NCI-H82 (cell line): ENCODE results near the gene DDX28.
"Not testable (repeated sequence)": the region's sequence is repeated elsewhere in the genome, so short reads cannot be mapped to it uniquely, and the experiment has no call there.

Source experiments
- DNase-seq: peaks from one replicate; lab custom pipeline; 2025; lab: John Stamatoyannopoulos, UW

DDX28 gene

DNA sequence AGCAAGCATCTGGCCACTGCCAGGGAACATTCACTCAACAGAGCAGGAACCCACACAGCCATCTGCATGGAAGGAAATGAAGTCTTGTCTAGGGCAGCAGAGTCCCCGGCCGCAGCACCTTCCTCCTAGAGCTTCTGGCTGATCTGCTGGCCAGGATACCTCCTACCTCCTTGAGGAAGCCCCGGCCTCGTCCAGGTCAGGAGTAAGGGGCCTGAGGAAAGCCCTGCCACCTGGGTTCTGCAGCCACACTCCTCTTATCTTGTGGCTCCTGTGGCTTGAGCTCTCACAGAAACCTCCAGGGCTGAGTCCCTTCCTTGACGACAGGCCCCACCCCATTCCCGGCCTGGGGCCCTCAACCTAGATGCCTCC, 29.0 kb downstream of the DDX28 start:
- DNase-seq: not testable (repeated sequence)

DNA sequence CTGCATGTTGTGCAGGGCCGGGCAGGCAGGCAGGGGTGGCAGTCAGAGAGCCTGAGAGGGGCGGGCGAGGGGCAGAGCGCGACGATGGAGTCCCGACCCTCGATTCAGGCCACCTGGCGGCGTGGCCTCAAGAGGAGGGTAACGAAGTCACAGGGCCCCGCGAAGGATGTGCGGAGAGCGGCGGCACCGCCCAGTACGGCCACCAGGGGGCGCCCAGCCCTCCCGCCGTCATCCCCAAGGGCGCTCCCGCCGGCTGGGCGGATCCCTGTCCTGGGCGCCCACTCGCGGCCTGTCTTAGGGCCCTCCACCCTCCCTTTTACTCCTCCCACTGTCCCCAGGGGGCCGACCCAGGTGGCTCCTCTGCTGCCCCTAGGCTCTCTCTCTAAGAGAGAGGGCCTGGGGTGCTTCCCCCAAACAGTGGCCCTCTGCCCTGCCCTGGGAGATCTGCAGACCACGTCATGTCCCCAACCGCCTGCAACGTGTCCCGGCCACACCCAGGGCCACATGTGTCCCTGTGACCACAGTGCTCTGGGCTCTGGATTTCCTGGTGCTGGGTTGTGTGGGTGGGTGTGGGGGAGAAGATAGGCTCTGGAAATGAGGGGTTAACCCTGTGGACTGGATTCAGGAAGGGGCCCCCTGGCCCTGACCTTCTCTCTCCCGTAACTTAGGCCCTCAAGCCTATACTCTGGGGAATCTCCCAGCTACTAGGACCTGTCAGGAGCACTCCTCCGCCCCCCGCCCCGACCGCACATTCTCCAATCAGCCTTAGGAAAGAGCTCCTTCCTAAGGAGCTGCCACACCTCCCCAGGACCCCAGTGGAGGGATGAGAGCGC, 29.6 kb downstream of the DDX28 start:
- DNase-seq: peak; percentile 85

- no peak for DNase-seq
Observed at GRCh38 chr16:67992661-67993206, 30.3 kb downstream of the DDX28 start.

DNA sequence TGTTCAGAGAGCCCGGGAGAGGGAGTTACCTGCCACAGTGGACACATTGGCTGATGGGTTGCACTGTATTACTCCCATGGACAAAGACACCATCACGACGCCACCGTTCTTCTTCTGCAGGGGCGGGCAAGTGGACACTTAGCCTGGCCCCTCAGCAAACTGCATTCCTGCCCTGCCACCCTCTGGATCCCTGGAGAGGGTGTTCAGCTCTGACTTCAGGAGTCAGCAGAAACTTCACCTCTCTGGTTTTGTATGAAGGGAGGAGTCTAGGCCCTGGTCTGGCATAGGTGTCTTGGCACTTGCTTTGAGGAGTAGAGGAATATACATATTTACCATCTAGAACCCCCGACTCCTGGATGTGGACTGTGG, 33.0 kb downstream of the DDX28 start:
- DNase-seq: no peak

- no peak for DNase-seq
Observed at GRCh38 chr16:67989322-67990017, 33.6 kb downstream of the DDX28 start.

DNA sequence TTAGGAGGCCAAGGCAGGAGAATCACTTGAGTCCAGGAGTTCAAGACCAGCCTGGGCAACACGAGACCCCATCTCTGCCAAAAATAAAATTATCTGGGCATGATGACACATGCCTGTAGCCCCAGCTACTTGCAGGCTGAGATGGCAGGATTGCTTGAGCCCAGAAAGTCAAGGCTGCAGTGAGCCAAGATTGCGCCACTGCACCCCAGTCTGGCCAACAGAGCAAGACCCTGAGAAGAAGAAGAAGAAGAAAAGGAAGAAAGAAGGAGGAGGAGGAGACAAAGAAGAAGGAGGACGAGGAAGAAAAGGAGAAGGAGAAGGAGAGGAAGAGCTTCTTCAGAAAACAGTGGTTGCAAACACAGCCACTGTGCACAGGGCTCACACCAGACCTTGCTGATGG, 34.4 kb downstream of the DDX28 start:
- DNase-seq: no peak

DNA sequence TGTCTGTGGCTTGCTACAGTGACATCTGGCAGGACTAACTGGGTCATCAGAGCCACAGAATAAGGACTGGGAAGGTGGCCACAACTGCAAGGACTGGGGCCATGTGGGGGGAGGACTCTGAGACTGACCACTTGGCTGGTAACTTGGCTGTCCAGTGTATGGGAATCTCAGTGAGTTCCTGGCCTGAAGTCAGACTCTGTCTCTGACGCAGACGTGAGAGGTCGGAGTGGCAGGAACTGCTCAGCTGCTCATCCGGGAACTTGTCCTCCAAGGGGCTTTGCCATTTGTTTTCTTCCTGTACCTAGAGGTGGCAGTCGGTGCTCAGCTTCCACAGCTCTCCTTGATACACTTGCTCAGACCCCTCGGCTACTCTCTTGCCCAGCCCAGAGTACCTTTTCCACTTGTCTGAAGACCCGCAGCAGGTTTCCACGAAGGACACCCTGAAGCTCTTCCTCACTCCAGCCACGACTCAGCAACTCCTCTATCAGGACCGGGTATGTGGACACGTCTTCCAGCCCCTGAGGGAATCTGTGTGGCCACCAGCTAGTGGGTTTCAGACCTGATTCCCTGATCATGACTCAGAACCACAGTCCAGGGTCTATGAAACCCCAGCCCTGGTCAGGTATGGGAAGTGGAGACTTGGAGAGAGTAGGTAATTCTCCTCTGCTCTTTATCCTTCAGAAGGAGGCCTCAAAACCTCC, 35.4 kb downstream of the DDX28 start:
- no peak for DNase-seq

DNA sequence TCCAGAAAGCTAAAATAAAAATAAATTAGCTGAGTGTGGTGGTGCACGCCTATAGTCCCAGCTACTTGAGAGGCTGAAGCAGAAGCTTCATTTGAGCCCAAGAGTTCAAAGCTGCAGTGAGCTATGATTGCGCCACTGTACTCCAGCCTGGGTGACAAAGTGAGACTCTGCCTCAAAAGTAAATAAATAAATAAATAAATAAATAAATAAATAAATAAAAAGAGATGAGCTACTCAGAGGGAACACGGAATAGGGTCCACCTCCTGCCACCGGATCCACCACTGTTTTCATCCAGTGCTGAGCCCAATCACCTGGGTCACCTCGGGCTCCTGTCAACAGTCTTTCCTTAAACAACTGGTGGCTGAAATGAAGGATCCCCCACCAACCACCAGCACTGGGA, 36.1 kb downstream of the DDX28 start:
- DNase-seq: no peak

- DNase-seq: no peak
Observed at GRCh38 chr16:67982011-67982696, 40.9 kb downstream of the DDX28 start.

DNA sequence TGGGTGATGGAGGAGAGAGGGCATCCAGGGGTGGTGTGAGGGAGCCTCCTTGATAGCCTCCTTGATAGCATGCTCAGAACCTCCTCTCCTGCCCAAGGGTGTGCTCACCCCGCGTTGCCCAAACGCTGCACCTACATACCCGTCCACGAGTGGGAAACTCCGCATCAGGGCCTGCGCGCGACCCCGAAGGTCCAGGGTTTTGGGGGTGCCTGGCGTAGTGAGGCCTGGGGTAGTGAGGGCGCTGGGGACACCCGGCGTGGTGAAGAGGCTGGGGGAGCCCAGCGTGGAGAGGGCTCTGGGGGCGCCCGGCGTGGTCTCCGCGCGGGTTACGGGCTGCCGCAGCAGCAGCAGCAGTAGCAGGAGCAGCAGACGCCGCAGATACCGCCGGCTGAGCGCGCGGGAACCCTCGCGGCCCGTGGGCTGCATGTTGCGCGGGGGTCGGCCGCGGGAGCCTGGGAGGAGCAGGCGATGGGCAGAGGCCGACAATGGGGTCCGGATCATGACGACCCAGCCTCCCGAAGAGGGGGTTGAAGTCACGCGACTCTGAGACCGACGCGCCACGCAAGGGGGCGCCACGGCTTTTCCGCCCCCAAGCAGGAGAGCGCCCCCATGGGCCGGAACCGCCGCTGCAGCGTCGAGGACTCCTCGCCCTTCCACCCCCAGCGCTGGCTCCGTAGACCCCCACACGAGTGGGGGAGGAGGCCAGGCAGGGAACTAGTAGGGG, 42.9 kb downstream of the DDX28 start, which contains the start of gene DPEP3:
Gene DPEP3 (minus strand): TSS at position 545 of the 724 bp plus-strand sequence. CDS start 119 bp downstream, at position 426.
- no peak for DNase-seq

- DNase-seq: no peak
Observed at GRCh38 chr16:67977469-67978227, 45.4 kb downstream of the DDX28 start.

- DNase-seq: no peak
Observed at GRCh38 chr16:67977005-67977404, 46.0 kb downstream of the DDX28 start.

DNA sequence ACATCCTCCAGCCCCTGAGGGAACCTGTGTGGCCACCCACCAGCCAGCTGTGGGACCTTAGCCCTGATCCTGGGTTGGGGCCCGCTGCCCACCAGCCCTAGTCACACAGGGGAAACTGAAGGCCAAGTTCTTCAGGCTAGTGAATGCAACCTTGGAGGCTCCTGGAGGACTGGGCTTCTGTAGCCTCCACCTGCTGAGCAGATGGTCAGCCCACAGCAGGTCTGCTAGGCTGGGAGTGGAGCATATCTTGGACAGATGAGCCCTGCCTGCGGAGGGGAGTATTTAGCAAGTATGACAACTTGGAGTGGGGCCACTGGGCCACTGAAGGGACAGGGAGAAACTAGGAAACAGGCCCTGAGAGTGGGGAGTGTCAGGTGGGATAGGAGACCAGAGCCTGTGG, 46.8 kb downstream of the DDX28 start:
- DNase-seq: no peak

DNA sequence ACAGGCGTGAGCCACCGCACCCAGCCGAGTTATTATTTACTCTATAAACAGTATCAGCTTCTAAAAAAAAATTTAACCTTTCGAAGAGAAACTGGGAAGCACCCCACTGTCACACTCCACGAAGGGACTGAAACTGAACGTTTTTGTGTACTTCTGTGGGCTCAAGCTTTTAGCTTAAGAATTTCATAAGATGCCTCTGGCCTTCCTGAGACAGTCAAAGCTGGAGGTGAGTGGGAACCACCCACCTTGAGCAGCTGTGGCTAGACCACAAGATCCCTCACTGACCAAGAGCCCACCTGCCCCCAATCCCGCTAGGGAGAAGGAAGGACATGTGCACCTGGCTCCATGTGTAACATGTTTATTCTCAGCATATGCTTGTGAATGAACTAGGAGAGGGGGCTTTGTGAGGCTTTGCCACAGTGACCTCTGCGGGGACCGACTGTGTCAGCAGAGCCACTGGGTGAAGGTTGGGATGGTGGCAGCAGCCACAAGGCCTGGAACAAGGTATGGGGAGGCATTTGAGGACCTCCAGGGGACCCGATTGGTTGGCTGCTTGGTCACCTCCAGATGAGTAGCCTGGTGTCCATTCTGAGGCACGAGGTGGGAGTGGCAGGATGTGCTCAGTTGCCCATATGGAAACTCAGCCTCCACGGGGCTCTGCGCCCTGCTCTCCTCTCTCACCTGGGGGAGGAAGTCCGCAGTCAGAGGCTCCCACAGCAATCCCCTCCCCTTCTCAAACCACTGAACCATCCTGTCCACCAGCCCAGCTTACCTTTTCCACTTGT, 47.5 kb downstream of the DDX28 start:
- DNase-seq: no peak

DNA sequence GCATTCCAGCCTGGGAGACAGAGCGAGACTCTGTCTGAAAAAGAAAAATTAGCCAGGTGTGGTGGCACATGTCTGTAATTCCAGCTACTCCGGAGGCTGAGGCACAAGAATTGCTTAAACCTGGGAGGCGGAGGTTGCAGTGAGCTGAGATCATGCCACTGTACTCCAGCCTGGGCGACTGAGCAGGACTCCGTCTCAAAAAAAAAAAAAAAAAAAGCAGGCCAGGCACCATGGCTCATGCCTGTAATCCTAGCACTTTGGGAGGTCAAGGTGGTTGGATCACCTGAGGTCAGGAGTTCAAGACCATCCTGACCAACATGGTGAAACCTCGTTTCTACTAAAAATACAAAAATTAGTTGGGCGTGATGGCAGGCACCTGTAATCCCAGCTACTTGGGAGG, 50.7 kb downstream of the DDX28 start:
- not testable (repeated sequence) for DNase-seq

- DNase-seq: no peak
Observed at GRCh38 chr16:67971111-67971510, 51.9 kb downstream of the DDX28 start.
